Activated B cell treated with CpG ODN at 0.5 μM for 24 hours (primary cell): ENCODE data around the gene TRIM17. TPM values are rescaled to one million over a fixed set of nuclear protein-coding genes. Genes with fewer than 3 reads are reported as not detected.

ENCODE experiments used
- ATAC-seq: fragments of 200-7000 bp; cut with Tn5 transposase; one replicate; pipeline ENCODE4 v1.10.0; 2021; ENCODE audit warnings: low read depth, mild to moderate bottlenecking, moderate library complexity
- CTCF ChIA-PET: fragments of 350-600 bp; sonication (Branson Sonifier 250); formaldehyde crosslinking; loops from one replicate; lab custom pipeline; 2021; ENCODE audit warnings: antibody characterized with exemption; lab: Charles Lee
- POLR2A ChIA-PET: fragments of 350-600 bp; sonication (Branson Sonifier 250); formaldehyde crosslinking; loops from one replicate; lab custom pipeline; 2021; ENCODE audit warnings: antibody characterized with exemption; lab: Charles Lee
- DNase-seq: peaks from one replicate; pipeline ENCODE4 v3.0.0; 2022
- H3K27ac Mint-ChIP-seq: one replicate; pipeline ENCODE4 v1.8.0; 2020; ENCODE audit warnings: mixed read lengths
- H3K27me3 Mint-ChIP-seq: one replicate; pipeline ENCODE4 v1.8.0; 2021; ENCODE audit warnings: mixed read lengths
- H3K36me3 Mint-ChIP-seq: one replicate; pipeline ENCODE4 v1.8.0; 2021; ENCODE audit warnings: low read depth, mixed read lengths
- H3K4me1 Mint-ChIP-seq: one replicate; pipeline ENCODE4 v1.8.0; 2021; ENCODE audit warnings: mixed read lengths
- H3K4me3 Mint-ChIP-seq: one replicate; pipeline ENCODE4 v1.8.0; 2020; ENCODE audit warnings: mild to moderate bottlenecking, mixed read lengths
- H3K9me3 Mint-ChIP-seq: one replicate; pipeline ENCODE4 v1.8.0; 2020; ENCODE audit warnings: mixed read lengths
- intact Hi-C: fragments of 100-400 bp; cut with micrococcal nuclease; formaldehyde crosslinking; loops from one replicate; pipeline ENCODE4 v1.15.1; 2024
- total RNA-seq: library from RNA; stranded (reverse); gene quantifications from 2 replicates; pipeline ENCODE4 v1.2.3, GENCODE V29; 2022
- TF ChIP-seq, protein P1 (sequence below): fragments of 200-600 bp; IDR thresholded peaks from one replicate; pipeline ENCODE4 v1.8.0; 2022; ENCODE audit warnings: antibody characterized with exemption, mild to moderate bottlenecking

Gene TRIM17
- total RNA-seq, 1 donor from 2014 or later: not detected

DNA sequence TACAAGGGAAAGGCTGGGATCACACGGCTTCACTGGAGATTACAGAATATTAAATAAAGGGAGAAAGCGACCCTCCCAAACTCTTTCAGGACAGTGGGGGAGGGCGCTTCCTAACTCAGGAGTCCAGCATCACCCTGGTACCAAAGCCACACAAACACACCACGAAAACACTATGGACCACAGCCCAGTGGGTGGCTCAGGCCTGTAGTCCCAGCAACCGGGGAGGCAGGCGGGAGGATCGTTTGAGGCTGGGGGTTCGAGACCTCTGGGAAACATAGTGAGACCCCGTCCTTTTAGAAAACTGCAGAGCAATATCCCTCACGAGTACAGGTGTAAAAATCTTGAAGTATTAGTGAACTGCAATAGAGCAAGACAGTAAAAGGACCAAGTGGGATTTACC, 26.0 kb downstream of the TRIM17 start:
- CTCF ChIA-PET: no interaction called here
- POLR2A ChIA-PET: no interaction called here
- no peak overlapping the region for H3K4me3 Mint-ChIP-seq
- H3K9me3 Mint-ChIP-seq: no peaks in the 10 kb centered on the region
- DNase-seq: no peak
- ATAC-seq: no peak
- no peaks in the 10 kb centered on the region for H3K27me3 Mint-ChIP-seq
- TF ChIP-seq, protein P1, sequence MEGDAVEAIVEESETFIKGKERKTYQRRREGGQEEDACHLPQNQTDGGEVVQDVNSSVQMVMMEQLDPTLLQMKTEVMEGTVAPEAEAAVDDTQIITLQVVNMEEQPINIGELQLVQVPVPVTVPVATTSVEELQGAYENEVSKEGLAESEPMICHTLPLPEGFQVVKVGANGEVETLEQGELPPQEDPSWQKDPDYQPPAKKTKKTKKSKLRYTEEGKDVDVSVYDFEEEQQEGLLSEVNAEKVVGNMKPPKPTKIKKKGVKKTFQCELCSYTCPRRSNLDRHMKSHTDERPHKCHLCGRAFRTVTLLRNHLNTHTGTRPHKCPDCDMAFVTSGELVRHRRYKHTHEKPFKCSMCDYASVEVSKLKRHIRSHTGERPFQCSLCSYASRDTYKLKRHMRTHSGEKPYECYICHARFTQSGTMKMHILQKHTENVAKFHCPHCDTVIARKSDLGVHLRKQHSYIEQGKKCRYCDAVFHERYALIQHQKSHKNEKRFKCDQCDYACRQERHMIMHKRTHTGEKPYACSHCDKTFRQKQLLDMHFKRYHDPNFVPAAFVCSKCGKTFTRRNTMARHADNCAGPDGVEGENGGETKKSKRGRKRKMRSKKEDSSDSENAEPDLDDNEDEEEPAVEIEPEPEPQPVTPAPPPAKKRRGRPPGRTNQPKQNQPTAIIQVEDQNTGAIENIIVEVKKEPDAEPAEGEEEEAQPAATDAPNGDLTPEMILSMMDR: no peak
- peaks cover 33% of the 10 kb centered on the region for H3K36me3 Mint-ChIP-seq
- intact Hi-C loops: no loop called here
- no peak overlapping the region for H3K27ac Mint-ChIP-seq
- H3K4me1 Mint-ChIP-seq: no peaks in the 10 kb centered on the region

DNA sequence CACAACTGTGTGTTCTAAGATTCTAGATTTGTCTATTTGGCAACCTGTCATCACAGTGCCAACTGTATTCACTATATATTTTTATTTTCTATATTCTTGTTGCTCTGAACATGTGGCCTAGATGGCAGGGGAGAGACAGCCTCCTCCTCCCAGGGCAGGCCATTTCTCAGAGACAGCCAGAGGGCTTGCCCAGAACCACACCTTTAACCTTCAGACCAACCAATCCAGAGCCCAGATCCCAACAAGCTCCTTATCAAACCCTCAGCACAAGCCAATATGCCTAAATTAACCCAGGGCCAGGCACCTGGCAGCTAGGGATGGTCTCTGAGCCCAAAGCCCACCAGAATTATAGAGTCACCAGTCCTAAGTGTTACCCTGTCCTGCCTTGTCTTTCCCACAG, 29.3 kb downstream of the TRIM17 start:
- H3K4me3 Mint-ChIP-seq: no peak overlapping the region
- TF ChIP-seq, protein P1: no peak
- POLR2A ChIA-PET: no interaction called here
- CTCF ChIA-PET: no interaction called here
- no peaks in the 10 kb centered on the region for H3K4me1 Mint-ChIP-seq
- peaks cover 3% of the 10 kb centered on the region for H3K36me3 Mint-ChIP-seq
- H3K27me3 Mint-ChIP-seq: no peaks in the 10 kb centered on the region
- no peak for DNase-seq
- intact Hi-C loops: no loop called here
- no peak for ATAC-seq
- H3K9me3 Mint-ChIP-seq: no peaks in the 10 kb centered on the region
- H3K27ac Mint-ChIP-seq: no peak overlapping the region

DNA sequence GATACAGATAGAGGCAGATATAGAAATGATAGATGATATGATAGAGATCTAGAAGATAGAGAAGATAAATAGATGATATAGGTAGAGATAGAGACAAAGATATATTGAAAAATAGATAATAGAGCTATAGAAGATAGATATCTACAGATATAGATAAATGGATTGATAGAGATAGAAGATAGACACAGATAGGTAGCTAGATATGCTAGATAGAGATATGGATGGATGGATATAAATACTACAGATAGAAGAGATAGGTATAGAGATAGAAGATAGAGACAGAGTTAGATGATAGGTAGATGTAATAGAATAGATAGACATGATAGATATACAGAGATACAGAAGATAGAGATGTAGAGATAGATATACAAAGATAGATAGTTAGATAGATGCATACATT, 31.4 kb downstream of the TRIM17 start:
- H3K27me3 Mint-ChIP-seq: peaks cover 7% of the 10 kb centered on the region
- H3K36me3 Mint-ChIP-seq: no peaks in the 10 kb centered on the region
- ChIA-PET CTCF (no interaction called here), POLR2A (interaction anchor here (0.6 kb wide), 1 partner anchor 83 kb away, joined by 4 read pairs; no protein-coding TSS in a partner anchor)
- no peak overlapping the region for H3K27ac Mint-ChIP-seq
- no peaks in the 10 kb centered on the region for H3K4me1 Mint-ChIP-seq
- intact Hi-C loops: no loop called here
- DNase-seq: no peak
- H3K4me3 Mint-ChIP-seq: no peak overlapping the region
- TF ChIP-seq, protein P1: no peak
- H3K9me3 Mint-ChIP-seq: no peaks in the 10 kb centered on the region
- no peak for ATAC-seq

DNA sequence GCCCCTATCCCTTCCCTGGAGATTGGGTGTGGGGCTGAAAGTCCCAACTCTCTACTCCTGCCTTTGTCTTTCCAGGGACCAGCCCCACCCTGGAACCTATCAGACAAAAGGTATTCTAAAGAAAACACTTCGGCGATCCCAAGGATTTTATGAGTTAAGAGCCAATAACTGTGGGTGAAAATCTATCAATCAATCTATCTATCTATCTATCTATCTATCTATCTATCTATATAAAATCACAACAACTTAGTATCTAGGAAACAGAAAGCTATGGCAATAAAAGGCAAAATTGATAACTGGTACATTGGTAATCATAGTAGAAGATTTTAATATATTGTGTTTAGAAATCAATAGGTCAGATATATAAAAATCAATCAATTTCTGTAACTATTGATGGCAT, 32.9 kb downstream of the TRIM17 start:
- ChIA-PET CTCF (no interaction called here), POLR2A (no interaction called here)
- Mint-ChIP-seq H3K4me3 (no peak overlapping the region), H3K27ac (no peak overlapping the region), H3K4me1 (peaks cover 4% of the 10 kb centered on the region), H3K36me3 (no peaks in the 10 kb centered on the region), H3K9me3 (no peaks in the 10 kb centered on the region), H3K27me3 (peaks cover 17% of the 10 kb centered on the region)
- intact Hi-C loops: no loop called here
- ATAC-seq: no peak
- DNase-seq: no peak
- TF ChIP-seq, protein P1: no peak

DNA sequence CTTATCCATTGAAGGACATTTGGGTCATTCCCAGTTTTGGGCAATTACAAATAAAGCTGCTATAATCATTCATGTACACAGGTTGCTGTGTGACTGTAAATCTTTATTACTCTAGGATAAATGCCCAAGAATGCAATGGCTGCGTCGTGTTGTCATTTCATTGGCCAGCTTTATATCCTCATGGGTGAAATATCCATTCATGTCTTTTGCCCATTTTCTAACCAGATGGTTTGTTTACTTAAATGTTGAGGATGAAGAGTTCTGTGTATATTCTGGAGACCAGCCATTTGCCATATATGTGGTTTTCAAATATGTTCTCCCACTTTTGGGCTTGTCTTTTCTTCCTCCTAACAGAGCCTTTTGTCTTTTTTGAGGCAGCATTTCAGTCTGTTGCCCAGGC, 35.3 kb downstream of the TRIM17 start:
- intact Hi-C loops: no loop called here
- peaks cover 7% of the 10 kb centered on the region for H3K4me1 Mint-ChIP-seq
- peaks cover 22% of the 10 kb centered on the region for H3K27me3 Mint-ChIP-seq
- ChIA-PET POLR2A (no interaction called here), CTCF (no interaction called here)
- no peaks in the 10 kb centered on the region for H3K36me3 Mint-ChIP-seq
- no peak overlapping the region for H3K4me3 Mint-ChIP-seq
- H3K27ac Mint-ChIP-seq: no peak overlapping the region
- no peak for ATAC-seq
- DNase-seq: no peak
- no peaks in the 10 kb centered on the region for H3K9me3 Mint-ChIP-seq
- TF ChIP-seq, protein P1: no peak
